Hepatocyte (in vitro differentiated cells): Measurements from ENCODE around the gene NT5DC1. TPM values are rescaled to one million over a fixed set of nuclear protein-coding genes. Genes with fewer than 3 reads are reported as not detected.

Experiments
- DNase-seq: peaks from one replicate; pipeline ENCODE4 v3.0.0-alpha.2; 2016; ENCODE audit warnings: low spot score
- H2AFZ ChIP-seq: fragments of 200-600 bp; sonication (generic); 2 replicates; pipeline ENCODE4 v1.6.0; 2016; ENCODE audit warnings: antibody characterized with exemption, mild to moderate bottlenecking
- H3K27ac ChIP-seq: fragments of 200-600 bp; sonication (generic); 2 replicates; pipeline ENCODE4 v1.5.1; 2016; ENCODE audit warnings: mild to moderate bottlenecking
- H3K27me3 ChIP-seq: fragments of 200-600 bp; sonication (generic); 2 replicates; pipeline ENCODE4 v1.6.1; 2016
- H3K36me3 ChIP-seq: fragments of 200-600 bp; sonication (generic); replicated peaks from 2 replicates; pipeline ENCODE4 v1.5.1; 2016; ENCODE audit warnings: low read depth; ENCODE audit not compliant: insufficient read depth
- H3K4me1 ChIP-seq: fragments of 200-600 bp; sonication (generic); 2 replicates; pipeline ENCODE4 v1.5.1; 2016; ENCODE audit warnings: mild to moderate bottlenecking, moderate library complexity; ENCODE audit not compliant: insufficient read depth
- H3K4me2 ChIP-seq: fragments of 200-600 bp; sonication (generic); 2 replicates; pipeline ENCODE4 v1.6.0; 2016
- H3K4me3 ChIP-seq: fragments of 200-600 bp; sonication (generic); 2 replicates; pipeline ENCODE4 v1.5.1; 2016; ENCODE audit warnings: mild to moderate bottlenecking
- H3K79me2 ChIP-seq: fragments of 200-600 bp; sonication (generic); 2 replicates; pipeline ENCODE4 v1.6.0; 2017; ENCODE audit warnings: mild to moderate bottlenecking
- H3K9me2 ChIP-seq: fragments of 200-600 bp; sonication (generic); replicated peaks from 2 replicates; pipeline ENCODE4 v1.6.0; 2017; ENCODE audit warnings: mild to moderate bottlenecking; ENCODE audit not compliant: insufficient read depth
- H3K9me3 ChIP-seq: fragments of 200-600 bp; sonication (generic); 2 replicates; pipeline ENCODE4 v1.5.1; 2016; ENCODE audit warnings: low read depth, mild to moderate bottlenecking
- H4K20me1 ChIP-seq: fragments of 200-600 bp; sonication (generic); 2 replicates; pipeline ENCODE4 v1.6.0; 2016; ENCODE audit warnings: mild to moderate bottlenecking; ENCODE audit not compliant: insufficient read depth, poor library complexity, severe bottlenecking
- CTCF ChIP-seq: fragments of 200-600 bp; sonication (generic); IDR thresholded peaks from 2 replicates; pipeline ENCODE4 v1.5.1; 2016; ENCODE audit warnings: antibody characterized with exemption, mild to moderate bottlenecking; ENCODE audit not compliant: poor library complexity
- EZH2 ChIP-seq: fragments of 200-600 bp; sonication (generic); IDR thresholded peaks from 2 replicates; pipeline ENCODE4 v1.6.1; 2016; ENCODE audit warnings: antibody characterized with exemption, mild to moderate bottlenecking, borderline replicate concordance
- EZH2phosphoT487 ChIP-seq: fragments of 200-600 bp; sonication (generic); IDR thresholded peaks from one replicate; pipeline ENCODE4 v1.6.1; 2018; ENCODE audit warnings: antibody characterized with exemption, mild to moderate bottlenecking, low read depth, moderate library complexity; ENCODE audit not compliant: unreplicated experiment, severe bottlenecking
- WGBS: methylation state at CpG from one replicate; pipeline ENCODE4 v1.1.6; 2016; ENCODE audit warnings: low lambda C conversion rate; ENCODE audit errors: missing lambda C conversion rate; 5-methylcytosine and 5-hydroxymethylcytosine counted together
- polyA plus RNA-seq: library from polyadenylated mRNA; unstranded; fragments of >200 nt; fragmentation: Nextera tagmentation; extraction: Ambion mirVana; gene quantifications from 2 replicates; pipeline ENCODE4 v1.2.1, GENCODE V29; 2016
- total RNA-seq: library from RNA; depleted of rRNA; stranded (reverse); fragments of >200 nt; gene quantifications from 2 replicates; pipeline ENCODE4 v1.2.3, GENCODE V29; 2014

NT5DC1 gene
- total and polyA plus RNA-seq, 2 experiments from 2014 or later: 11.4 to 27.8 TPM

GRCh38 chr6:116277124-116277523 is 176.5 kb downstream of the NT5DC1 start:
- peaks cover 20% of the 10 kb centered on the region for H3K4me1 ChIP-seq
- no peaks in the 10 kb centered on the region for H3K9me3 ChIP-seq
- no peak overlapping the region for H2AFZ ChIP-seq
- WGBS: 20% methylated on average over 3 of the region's 3 CpGs
- no peak overlapping the region for H3K27ac ChIP-seq
- no peak for TF ChIP-seq EZH2phosphoT487
- TF ChIP-seq CTCF: no peak
- no peak for TF ChIP-seq EZH2
- H3K27me3 ChIP-seq: no peaks in the 10 kb centered on the region
- no peak for DNase-seq
- peak overlapping the region; percentile 91 for H3K4me2 ChIP-seq
- H3K79me2 ChIP-seq: peaks cover 71% of the 10 kb centered on the region
- no peaks in the 10 kb centered on the region for H3K9me2 ChIP-seq
- peaks cover 49% of the 10 kb centered on the region for H4K20me1 ChIP-seq
- H3K36me3 ChIP-seq: no peaks in the 10 kb centered on the region
- H3K4me3 ChIP-seq: peak overlapping the region; percentile 68

DNA sequence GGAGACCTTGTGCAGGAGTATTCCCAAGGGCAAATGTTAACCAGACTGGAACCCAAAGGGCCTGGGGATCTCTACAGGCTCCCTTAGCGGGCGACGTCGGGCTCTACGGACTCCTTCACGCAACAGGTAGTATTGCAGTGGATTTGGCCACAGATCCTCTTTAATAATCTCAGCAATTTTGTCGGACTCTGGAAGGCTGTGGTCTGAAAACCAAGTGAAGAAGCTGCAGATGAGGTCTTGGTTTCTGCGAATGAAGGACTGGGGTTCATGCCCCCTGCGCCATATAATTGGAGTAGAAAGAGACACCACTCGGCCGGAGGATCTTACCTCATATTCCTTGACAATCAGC is 177.8 kb downstream of the NT5DC1 start:
- WGBS: 82% methylated on average over 11 of the region's 11 CpGs
- no peak for DNase-seq
- H2AFZ ChIP-seq: no peak overlapping the region
- peak overlapping the region; percentile 91 for H3K4me2 ChIP-seq
- TF ChIP-seq EZH2phosphoT487 (no peak), EZH2 (no peak), CTCF (no peak)
- peaks cover 49% of the 10 kb centered on the region for H4K20me1 ChIP-seq
- peak overlapping the region; percentile 98 for H3K27ac ChIP-seq
- peaks cover 75% of the 10 kb centered on the region for H3K79me2 ChIP-seq
- H3K27me3 ChIP-seq: no peaks in the 10 kb centered on the region
- H3K4me1 ChIP-seq: peaks cover 20% of the 10 kb centered on the region
- no peaks in the 10 kb centered on the region for H3K9me2 ChIP-seq
- H3K4me3 ChIP-seq: peak overlapping the region; percentile 70
- H3K9me3 ChIP-seq: no peaks in the 10 kb centered on the region
- no peaks in the 10 kb centered on the region for H3K36me3 ChIP-seq

DNA sequence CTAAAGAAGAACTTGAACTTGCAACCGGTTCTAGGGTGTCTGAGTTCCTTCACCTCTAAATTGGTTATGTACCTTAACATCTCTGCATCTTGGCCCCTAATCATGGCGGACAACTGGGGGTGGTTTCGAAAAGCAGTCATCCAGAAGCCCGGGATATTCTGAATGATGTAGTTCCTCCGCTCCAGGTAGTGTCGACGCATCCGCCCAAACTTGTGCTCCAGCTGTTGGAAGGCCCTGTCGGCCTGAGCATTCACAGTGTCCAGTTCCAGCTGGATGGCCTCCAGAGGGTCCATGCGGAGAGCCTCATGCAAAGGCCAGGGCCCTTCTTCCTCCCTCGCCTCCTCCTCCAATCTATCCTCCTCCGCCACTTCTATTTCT is 178.2 kb downstream of the NT5DC1 start:
- H3K4me2 ChIP-seq: peak overlapping the region; percentile 91
- H3K27me3 ChIP-seq: no peaks in the 10 kb centered on the region
- no peaks in the 10 kb centered on the region for H3K9me2 ChIP-seq
- peak overlapping the region; percentile 47 for H2AFZ ChIP-seq
- H3K4me3 ChIP-seq: peak overlapping the region; percentile 70
- peaks cover 20% of the 10 kb centered on the region for H3K4me1 ChIP-seq
- H3K9me3 ChIP-seq: no peaks in the 10 kb centered on the region
- H4K20me1 ChIP-seq: peaks cover 49% of the 10 kb centered on the region
- no peaks in the 10 kb centered on the region for H3K36me3 ChIP-seq
- WGBS: 31% methylated on average over 12 of the region's 12 CpGs
- peaks cover 74% of the 10 kb centered on the region for H3K79me2 ChIP-seq
- DNase-seq: no peak
- TF ChIP-seq EZH2phosphoT487 (no peak), EZH2 (no peak), CTCF (no peak)
- peak overlapping the region; percentile 98 for H3K27ac ChIP-seq
